GM10266 (cell line): ENCODE measurements around the gene PTCD2.

Experiments
- DNase-seq: peaks from one replicate; pipeline ENCODE4 v3.0.0; 2012; ENCODE audit errors: extremely low spot score
- TF ChIP-seq, protein P1 (sequence below): IDR thresholded peaks from 2 replicates; pipeline ENCODE4 v1.5.1; 2012; ENCODE audit warnings: mild to moderate bottlenecking, low read depth; ENCODE audit not compliant: control insufficient read depth, insufficient read depth; ENCODE audit errors: missing control alignments

PTCD2 gene

DNA sequence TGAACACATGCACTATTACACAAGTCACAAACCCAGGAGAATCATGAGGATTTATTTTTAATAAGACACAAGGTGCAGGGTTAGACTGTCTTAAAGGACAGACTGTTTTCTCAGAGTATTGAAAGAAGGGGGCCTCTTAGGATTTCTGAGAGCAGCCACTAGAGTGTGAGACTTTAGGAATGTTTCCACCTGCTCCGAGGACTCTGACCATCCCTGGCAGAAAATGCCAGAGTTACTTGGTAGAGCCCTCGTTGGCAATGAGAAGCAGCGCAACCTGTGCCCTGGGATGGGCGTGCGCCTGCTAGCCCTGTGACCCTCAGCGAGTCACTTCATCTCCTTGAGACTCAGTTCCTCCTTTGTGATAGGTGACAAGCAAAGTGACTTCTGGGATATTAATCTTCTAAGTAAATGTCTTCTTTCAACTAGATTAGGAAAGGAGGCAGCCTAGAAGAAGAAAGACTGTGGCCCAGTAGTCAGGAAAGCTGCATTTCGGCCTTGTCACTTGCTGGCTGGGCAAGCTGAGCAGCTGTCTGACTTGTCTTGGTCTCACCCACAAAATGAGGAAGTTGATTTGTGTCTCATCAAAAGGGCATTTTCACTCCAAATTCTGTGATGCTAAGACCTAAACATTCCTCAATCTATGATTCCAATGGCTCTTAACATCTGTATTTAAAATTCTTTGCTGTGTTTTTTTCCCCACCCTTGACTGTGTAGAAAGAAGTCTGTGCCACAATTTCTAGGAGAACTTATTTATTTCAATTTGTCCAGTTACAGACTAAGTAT, 60.5 kb downstream of the PTCD2 start:
- TF ChIP-seq, protein P1, sequence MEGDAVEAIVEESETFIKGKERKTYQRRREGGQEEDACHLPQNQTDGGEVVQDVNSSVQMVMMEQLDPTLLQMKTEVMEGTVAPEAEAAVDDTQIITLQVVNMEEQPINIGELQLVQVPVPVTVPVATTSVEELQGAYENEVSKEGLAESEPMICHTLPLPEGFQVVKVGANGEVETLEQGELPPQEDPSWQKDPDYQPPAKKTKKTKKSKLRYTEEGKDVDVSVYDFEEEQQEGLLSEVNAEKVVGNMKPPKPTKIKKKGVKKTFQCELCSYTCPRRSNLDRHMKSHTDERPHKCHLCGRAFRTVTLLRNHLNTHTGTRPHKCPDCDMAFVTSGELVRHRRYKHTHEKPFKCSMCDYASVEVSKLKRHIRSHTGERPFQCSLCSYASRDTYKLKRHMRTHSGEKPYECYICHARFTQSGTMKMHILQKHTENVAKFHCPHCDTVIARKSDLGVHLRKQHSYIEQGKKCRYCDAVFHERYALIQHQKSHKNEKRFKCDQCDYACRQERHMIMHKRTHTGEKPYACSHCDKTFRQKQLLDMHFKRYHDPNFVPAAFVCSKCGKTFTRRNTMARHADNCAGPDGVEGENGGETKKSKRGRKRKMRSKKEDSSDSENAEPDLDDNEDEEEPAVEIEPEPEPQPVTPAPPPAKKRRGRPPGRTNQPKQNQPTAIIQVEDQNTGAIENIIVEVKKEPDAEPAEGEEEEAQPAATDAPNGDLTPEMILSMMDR: no peak
- DNase-seq: peak; percentile 37

DNA sequence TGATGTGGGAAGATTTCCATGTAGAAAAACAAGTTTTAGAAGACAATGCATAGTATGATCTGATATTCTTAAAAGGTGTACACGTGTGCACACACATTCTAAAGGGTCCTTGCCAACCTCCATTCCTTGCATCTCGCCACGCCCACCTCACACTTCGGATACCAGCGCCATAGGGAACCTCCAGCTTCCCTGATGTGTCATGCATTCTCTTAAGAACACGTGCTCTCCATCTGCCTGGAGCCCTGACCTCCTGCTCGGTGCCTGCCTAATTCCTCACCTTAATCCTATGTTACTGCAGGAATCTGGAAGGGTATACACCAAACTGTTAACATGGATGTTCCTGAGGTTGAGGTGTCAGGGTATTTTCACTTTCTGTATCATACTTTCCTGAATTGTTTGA, 63.1 kb downstream of the PTCD2 start:
- DNase-seq: no peak
- TF ChIP-seq, protein P1: no peak

DNA sequence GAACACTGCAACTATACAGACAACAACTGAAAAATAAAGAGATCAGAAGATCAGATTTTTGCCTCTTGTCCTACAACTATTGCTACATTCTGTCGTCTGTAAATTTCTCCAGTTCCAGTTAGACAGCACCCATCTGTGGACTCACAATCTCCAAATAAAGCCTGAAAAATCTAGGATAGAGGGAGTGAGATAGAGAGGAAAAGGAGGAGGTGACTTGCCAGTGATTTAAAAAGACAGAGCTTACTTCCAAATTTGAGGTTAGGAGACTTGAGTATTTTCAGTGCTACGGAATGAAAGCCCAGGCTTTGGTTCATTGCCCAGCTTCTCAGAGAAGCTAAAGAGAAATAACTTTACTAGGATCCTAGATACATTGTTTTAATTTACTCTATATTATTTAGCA, 63.6 kb downstream of the PTCD2 start:
- TF ChIP-seq, protein P1: no peak
- no peak for DNase-seq

DNA sequence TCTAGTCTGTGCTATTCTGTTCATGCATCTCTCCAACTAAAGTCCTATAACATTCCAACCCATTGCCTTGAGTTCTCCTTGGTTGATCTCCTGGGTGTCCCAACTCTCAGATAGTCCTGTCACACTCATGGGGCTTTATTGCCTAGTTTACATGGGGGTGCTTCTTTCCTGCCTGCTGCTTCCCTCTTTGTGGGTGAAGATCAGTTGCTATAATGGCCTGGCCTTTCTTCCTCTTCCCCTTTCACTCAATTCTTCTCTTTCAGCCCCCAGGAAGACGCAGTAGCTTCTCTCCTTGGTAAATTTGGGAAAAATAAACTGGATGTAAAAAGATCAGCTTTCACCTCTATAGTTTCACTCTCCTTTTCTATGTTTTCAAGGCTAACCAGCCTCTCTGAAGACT, 66.5 kb downstream of the PTCD2 start:
- no peak for DNase-seq
- TF ChIP-seq, protein P1: no peak

DNA sequence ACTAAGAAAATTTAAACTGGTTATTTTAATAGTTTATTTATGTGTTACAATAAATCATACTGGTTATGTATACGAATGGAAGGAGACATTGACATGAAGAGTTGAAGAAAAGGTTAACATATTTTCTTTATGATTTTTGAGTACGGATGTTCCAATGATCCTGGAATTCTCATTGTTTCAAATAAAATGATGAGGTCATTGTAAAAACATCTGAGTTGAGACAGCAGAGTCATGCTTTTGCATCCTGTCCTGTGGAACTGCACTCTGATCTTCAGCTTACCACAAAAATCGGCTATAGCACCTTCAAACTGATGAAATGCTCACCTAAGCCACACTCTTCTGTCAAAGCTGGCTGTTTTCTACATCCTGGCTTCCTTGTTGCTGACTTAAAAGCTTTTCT, 67.8 kb downstream of the PTCD2 start:
- TF ChIP-seq, protein P1: no peak
- no peak for DNase-seq

DNA sequence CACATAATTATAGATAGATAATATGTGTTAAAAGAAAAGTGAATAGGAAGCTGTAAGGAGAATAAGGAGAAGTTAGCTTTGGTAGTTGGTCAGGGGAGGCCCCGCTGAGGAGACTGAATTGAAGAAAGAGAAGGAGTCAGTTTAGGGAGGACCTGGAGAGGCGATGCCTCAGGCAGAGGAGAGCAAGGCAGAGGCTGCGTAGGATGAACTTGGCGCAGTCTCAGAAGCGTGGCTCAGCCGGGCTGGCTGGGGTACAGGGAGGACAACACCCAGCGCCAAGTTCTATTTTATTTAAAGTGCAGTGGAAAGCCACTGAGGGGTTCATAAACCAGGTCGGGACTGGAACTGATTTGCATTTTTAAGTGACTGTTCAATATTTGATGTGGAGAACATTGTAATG, 68.5 kb downstream of the PTCD2 start:
- TF ChIP-seq, protein P1: no peak
- no peak for DNase-seq

DNA sequence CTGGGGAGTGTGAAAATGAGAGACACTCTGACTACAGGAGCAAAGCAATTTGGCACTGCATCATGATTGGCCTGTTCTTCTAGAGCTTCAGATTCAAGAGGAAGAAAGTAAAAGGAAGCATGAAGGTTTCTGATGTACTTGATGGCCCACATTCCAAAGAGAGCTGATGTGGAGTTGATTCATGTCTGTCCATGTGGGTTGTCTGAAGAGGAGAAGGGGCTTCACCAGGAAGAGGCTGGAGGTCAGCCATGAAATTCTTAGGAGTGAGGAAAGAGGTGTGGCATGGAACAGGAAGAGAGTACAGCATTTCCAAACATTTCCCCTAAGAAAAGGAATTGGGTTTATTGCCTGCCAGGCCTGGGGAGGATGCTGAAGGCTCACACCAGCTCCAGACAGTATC, 70.7 kb downstream of the PTCD2 start:
- TF ChIP-seq, protein P1: no peak
- DNase-seq: no peak
